BJ (cell line): ENCODE measurements around the gene RAB3GAP1. TPM values are rescaled to one million over a fixed set of nuclear protein-coding genes. Genes with fewer than 3 reads are reported as not detected.

Experiments
- CTCF ChIA-PET: fragments of 350-600 bp; formaldehyde crosslinking; extraction: SDS; loops from one replicate; lab custom pipeline; 2021; ENCODE audit warnings: antibody characterized with exemption, inconsistent platforms; lab: Yijun Ruan, JAX
- POLR2A ChIA-PET: fragments of 300-600 bp; sonication (Branson Sonifier 250); formaldehyde crosslinking; extraction: SDS; loops from one replicate; lab custom pipeline; 2021; ENCODE audit warnings: antibody characterized with exemption; lab: Charles Lee
- DNase-seq: peaks from one replicate; pipeline ENCODE4 v3.0.0-alpha.2; 2011; ENCODE audit warnings: low read depth
- H3K27me3 ChIP-seq: 2 replicates; pipeline ENCODE4 v1.6.0; 2011; ENCODE audit warnings: low read length; ENCODE audit not compliant: control insufficient read depth, insufficient read depth
- H3K36me3 ChIP-seq: 2 replicates; pipeline ENCODE4 v1.5.1; 2011; ENCODE audit warnings: low read length; ENCODE audit not compliant: control insufficient read depth, insufficient read depth
- H3K4me3 ChIP-seq: 2 replicates; pipeline ENCODE4 v1.5.1; 2011; ENCODE audit warnings: low read depth, mild to moderate bottlenecking, control low read depth, low read length
- polyA minus RNA-seq: library from RNA; depleted of rRNA, polyadenylated mRNA; stranded (reverse); fragments of >200 nt; gene quantifications from 2 replicates; pipeline ENCODE4 v1.2.3, GENCODE V29; 2011; rRNA and poly(A)+ RNA removed
- polyA plus RNA-seq: library from polyadenylated mRNA; depleted of rRNA; stranded (reverse); fragments of >200 nt; gene quantifications from 2 replicates; pipeline ENCODE4 v1.2.3, GENCODE V29; 2011; rRNA removed
- TF ChIP-seq, protein P1 (sequence below): IDR thresholded peaks from 2 replicates; pipeline ENCODE4 v1.5.1; 2011; ENCODE audit warnings: low read depth, mild to moderate bottlenecking, control low read depth, inconsistent platforms, low read length, moderate library complexity; ENCODE audit not compliant: insufficient read depth

RAB3GAP1 gene
- polyA plus RNA-seq (22.4 and 42.0 TPM in 2 replicates), polyA minus RNA-seq (28.6 and 31.1 TPM in 2 replicates)

DNA sequence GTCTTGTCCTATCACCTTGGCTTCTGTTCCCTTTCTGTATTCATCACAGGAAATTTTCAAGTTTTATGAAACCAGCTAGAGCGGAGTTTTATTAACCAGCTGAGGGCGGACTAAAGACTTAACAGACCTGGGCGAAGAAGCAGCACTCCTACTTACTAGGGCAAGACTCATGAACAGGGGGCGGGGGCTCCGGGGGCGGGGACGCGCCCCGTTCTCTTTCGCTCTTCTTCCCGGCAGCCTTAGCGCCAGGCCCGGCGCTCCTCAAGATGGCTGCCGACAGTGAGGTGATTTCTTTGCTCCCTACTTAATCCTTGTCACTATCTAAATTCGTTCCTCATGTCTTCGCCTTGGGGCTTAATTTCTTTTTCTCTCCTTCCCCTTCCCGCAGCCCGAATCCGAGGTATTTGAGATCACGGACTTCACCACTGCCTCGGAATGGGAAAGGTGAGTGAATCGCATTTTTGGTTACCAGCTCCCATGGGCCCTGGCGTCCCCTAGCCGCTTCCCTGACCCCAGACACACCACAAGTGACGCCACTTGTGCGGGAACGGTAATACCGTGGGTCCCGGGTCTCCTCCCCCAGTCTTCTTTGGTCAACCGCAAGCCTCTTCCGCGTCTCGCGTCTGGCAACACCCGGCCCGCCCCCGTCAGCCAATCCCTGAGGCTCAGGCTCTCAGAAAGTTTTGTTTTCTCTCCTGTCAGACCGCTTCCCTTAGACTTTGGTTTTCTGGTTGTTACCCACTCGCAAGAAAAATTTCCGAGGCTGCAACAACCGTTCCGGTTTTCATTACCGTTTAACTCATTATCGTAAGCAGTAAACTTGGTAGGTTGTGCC, at the start of gene RAB3GAP1:
RAB3GAP1 (plus strand) TSS at position 251 of the 835 bp plus-strand sequence; CDS start at position 267, 16 bp downstream.
- DNase-seq: peak; percentile 48
- ChIA-PET POLR2A (no interaction called here), CTCF (interaction anchor here (1.0 kb wide), 1 partner anchor 47 kb away, joined by 3 read pairs; no protein-coding TSS in a partner anchor)
- peaks cover 1% of the 10 kb centered on the region; the same call in 1 of the 2 replicates for H3K27me3 ChIP-seq
- H3K36me3 ChIP-seq: no peaks in the 10 kb centered on the region
- peak within 1 kb of the TSS; percentile 98 for H3K4me3 ChIP-seq
- TF ChIP-seq, protein P1, sequence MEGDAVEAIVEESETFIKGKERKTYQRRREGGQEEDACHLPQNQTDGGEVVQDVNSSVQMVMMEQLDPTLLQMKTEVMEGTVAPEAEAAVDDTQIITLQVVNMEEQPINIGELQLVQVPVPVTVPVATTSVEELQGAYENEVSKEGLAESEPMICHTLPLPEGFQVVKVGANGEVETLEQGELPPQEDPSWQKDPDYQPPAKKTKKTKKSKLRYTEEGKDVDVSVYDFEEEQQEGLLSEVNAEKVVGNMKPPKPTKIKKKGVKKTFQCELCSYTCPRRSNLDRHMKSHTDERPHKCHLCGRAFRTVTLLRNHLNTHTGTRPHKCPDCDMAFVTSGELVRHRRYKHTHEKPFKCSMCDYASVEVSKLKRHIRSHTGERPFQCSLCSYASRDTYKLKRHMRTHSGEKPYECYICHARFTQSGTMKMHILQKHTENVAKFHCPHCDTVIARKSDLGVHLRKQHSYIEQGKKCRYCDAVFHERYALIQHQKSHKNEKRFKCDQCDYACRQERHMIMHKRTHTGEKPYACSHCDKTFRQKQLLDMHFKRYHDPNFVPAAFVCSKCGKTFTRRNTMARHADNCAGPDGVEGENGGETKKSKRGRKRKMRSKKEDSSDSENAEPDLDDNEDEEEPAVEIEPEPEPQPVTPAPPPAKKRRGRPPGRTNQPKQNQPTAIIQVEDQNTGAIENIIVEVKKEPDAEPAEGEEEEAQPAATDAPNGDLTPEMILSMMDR: no peak

DNA sequence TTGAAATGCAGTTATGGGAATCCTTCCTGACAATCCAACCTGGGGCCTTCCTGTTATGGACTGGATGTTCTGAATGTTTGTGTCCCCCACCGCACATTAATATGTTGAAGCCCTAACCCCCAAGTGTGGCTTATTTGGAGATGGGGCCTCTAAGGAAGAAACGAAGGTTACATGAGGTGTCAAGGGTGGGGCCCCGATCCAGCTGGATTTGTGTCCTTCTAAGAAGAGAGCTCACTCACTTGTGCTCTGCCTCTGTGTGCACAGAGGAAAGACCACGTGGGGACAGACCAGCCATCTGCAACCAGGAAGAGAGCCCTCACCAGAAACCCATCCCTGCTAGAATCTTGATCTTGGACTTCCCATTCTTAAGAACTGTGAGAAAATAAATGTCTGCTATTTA, 49.3 kb upstream of the RAB3GAP1 start:
- no peak for DNase-seq
- H3K27me3 ChIP-seq: peaks cover 7% of the 10 kb centered on the region; the same call in 1 of the 2 replicates
- ChIA-PET POLR2A (no interaction called here), CTCF (interaction anchor here (0.6 to 6.2 kb wide), 7 partner anchors 11 to 708 kb away, joined by 3 to 82 read pairs (median 7); no protein-coding TSS in a partner anchor)
- H3K36me3 ChIP-seq: no peaks in the 10 kb centered on the region
- no peak overlapping the region for H3K4me3 ChIP-seq
- TF ChIP-seq, protein P1: no peak

DNA sequence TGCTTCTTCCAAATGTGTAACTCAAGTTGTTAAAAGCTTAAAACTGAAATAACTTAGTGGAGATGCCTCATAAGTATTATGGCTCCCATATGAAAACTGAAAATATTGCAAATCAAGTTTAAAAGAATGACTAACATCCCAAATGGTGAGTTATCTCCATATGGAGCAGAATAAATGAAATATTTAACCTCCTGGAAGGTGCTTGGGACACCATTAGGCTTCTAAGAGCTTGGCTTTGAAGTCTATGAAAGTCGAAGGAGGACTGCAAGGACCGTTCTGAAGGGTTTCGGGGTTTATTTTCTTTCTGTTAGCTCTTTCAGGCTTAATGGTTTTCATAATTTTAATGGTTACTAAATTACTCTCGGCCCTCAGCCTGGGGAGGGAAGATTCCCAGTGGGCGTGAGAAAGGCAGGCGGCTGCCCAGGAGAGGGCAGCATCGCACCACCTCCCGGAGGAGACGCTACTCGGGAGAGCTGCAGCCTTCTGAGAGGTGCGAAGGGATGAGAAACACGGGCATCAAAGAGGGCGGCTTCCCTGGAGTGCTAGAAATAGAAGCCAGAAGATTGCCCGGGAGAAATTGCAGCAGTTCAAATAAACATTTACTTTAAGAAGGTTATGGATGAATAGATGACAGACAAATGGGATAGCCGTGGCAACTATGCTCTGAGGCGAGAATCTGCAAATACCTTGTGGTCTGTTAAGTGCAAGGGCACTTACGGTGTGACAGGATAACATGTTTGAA, 47.9 kb upstream of the RAB3GAP1 start:
- CTCF ChIA-PET: interaction anchor here (0.6 to 6.2 kb wide), 37 partner anchors 9 to 793 kb away, joined by 3 to 82 read pairs (median 4); partner anchors contain the start of genes R3HDM1 and ZRANB3
- H3K36me3 ChIP-seq: no peaks in the 10 kb centered on the region
- DNase-seq: no peak
- TF ChIP-seq, protein P1: peak; percentile 97
- H3K4me3 ChIP-seq: no peak overlapping the region
- H3K27me3 ChIP-seq: peaks cover 7% of the 10 kb centered on the region; the same call in 1 of the 2 replicates
- POLR2A ChIA-PET: no interaction called here

- no peaks in the 10 kb centered on the region for H3K36me3 ChIP-seq
- POLR2A ChIA-PET: no interaction called here
- TF ChIP-seq, protein P1: no peak
- no peak overlapping the region for H3K4me3 ChIP-seq
- peaks cover 6% of the 10 kb centered on the region; the same call in 1 of the 2 replicates for H3K27me3 ChIP-seq
- DNase-seq: no peak
- CTCF ChIA-PET: interaction anchor here (0.8 to 6.2 kb wide), 8 partner anchors 9 to 791 kb away, joined by 3 to 82 read pairs (median 16); no protein-coding TSS in a partner anchor
These were observed 46.3 kb upstream of the RAB3GAP1 start for GRCh38 chr2:135005753-135006152.
